Ovary (tissue), 10 donors: Measurements from ENCODE around the gene RAB41. TPM values are rescaled to one million over a fixed set of nuclear protein-coding genes. Genes with fewer than 3 reads are reported as not detected.
"Not testable (repeated sequence)": the region's sequence is repeated elsewhere in the genome, so short reads cannot be mapped to it uniquely, and the experiment has no call there.

Experiments
- DNase-seq, 5 donors: peaks; one replicate each; pipeline ENCODE4 v3.0.0-alpha.2; 2019 to 2020
- H3K27ac ChIP-seq, 2 donors: fragments of 200-600 bp; one replicate each; pipeline versions ENCODE4 v1.5.1 to v1.8.0; 2019 to 2022
- H3K27me3 ChIP-seq: fragments of 200-600 bp; one replicate; pipeline ENCODE4 v1.8.0; 2022
- H3K36me3 ChIP-seq: fragments of 200-600 bp; sonication (generic); one replicate; pipeline ENCODE4 v1.5.1; 2019
- H3K4me1 ChIP-seq: one replicate; pipeline ENCODE4 v1.8.1; 2013; ENCODE audit warnings: mild to moderate bottlenecking, moderate library complexity; ENCODE audit not compliant: insufficient read depth
- H3K4me3 ChIP-seq: fragments of 200-600 bp; sonication (generic); one replicate; pipeline ENCODE4 v1.5.1; 2017
- H3K9me3 ChIP-seq, 2 donors: fragments of 200-600 bp in 1 of 2; sonication (generic) in 1 of 2; one replicate each; pipeline versions ENCODE4 v1.5.1 to v1.8.1; 2013 to 2019; ENCODE audit warnings: mild to moderate bottlenecking in 1 of 2, moderate library complexity in 1 of 2
- CTCF ChIP-seq, 3 donors: fragments of 450-650 bp in 2 of 3; fragments of 200-600 bp in 1 of 3; IDR thresholded peaks; one replicate each; pipeline versions ENCODE4 v1.5.1 to v1.8.0; 2016 to 2022; ENCODE audit warnings: antibody characterized with exemption in 3 of 3, mild to moderate bottlenecking in 1 of 3
- EP300 ChIP-seq: sonication (generic); formaldehyde crosslinking; IDR thresholded peaks from one replicate; pipeline ENCODE4 v1.6.1; 2017; ENCODE audit warnings: antibody characterized with exemption
- POLR2A ChIP-seq: fragments of 450-650 bp; IDR thresholded peaks from one replicate; pipeline ENCODE4 v1.6.1; 2017; ENCODE audit warnings: antibody characterized with exemption, mild to moderate bottlenecking, moderate library complexity
- WGBS, 3 donors: extraction: QIAGEN DNeasy Blood & Tissue Kit in 1 of 3; methylation state at CpG; one replicate each; pipeline versions ENCODE4 v1.1.5 to v1.1.7; 2013 to 2017; 5-methylcytosine and 5-hydroxymethylcytosine counted together
- intact Hi-C, 4 donors: fragments of 100-400 bp; cut with DNase I; formaldehyde crosslinking; loops; one replicate each; pipeline versions ENCODE4 v1.11.0 to v1.15.1; 2022 to 2023
- long read RNA-seq, 3 donors: library from polyadenylated mRNA in 2 of 3; unstranded in 2 of 3; transcript quantifications; one replicate each; pipeline ENCODE4 v2.0.0 and lab custom pipeline, GENCODE V29; 2021 to 2026
- polyA plus RNA-seq, 2 donors: library from polyadenylated mRNA; stranded (reverse); fragments of 200-250 nt in 1 of 2; fragments of 350-450 nt in 1 of 2; fragmentation: Illumina TruSeq in 1 of 2; extraction: RNeasy Lipid Tissue Mini Kit (QIAGEN cat#74804) in 1 of 2; gene quantifications; one replicate each; pipeline ENCODE4 v1.2.3, GENCODE V29; 2013 to 2014
- total RNA-seq, 7 donors: library from RNA; depleted of rRNA in 2 of 7; stranded (reverse); fragments of >200 nt in 2 of 7; fragmentation: NEBNext Ultra II Directional in 3 of 7; extraction: Animal tissue kit (Norgen Biotek cat#: 25700) in 3 of 7; gene quantifications; one replicate each; pipeline versions ENCODE4 v1.1.0 to v1.2.4, GENCODE V29; 2016 to 2023
- donor health status: DM: no; HTN: no; CAD: no; lungs with moderate emphysema.
- donor health status: DM: no; HTN: no; CAD: no.
- donor health status: Bipolar disorder and iron deficiency.
- donor health status: DM: yes; HTN: yes; CAD: no.
- donor health status: DM: no; HTN: no; CAD: no.
- donor health status: DM: yes; HTN: yes; CAD: no.

RAB41 gene
- not detected for total RNA-seq
- not detected for polyA plus RNA-seq
- long read RNA-seq, donor 1, result 0 reads
- long read RNA-seq, donor 2, partial matches to known transcripts, result 0 of 1 reads
- long read RNA-seq, donor 2, other reads (novel, unspliced or antisense), result 0 of 1 reads
- long read RNA-seq, donor 3, result 0 reads

GRCh38 chrX:70281951-70282350 lies at the start of gene RAB41:
Gene RAB41 (plus strand): TSS chrX:70282172. CDS start chrX:70282218, 46 bp downstream.
- intact Hi-C loops, result no loop called here
- no peaks in the 10 kb centered on the region for H3K4me1 ChIP-seq
- no peak within 1 kb of the TSS for H3K27ac ChIP-seq
- H3K27me3 ChIP-seq, result no peaks in the 10 kb centered on the region
- H3K36me3 ChIP-seq, result no peaks in the 10 kb centered on the region
- 89 to 94% (median 91%) methylated on average over 21 of the region's 21 CpGs for WGBS, 3 donors
- DNase-seq, result no peak
- H3K9me3 ChIP-seq, result peaks cover 0 to 3% of the 10 kb centered on the region in 2 donors
- TF ChIP-seq EP300 (no peak), POLR2A (no peak), CTCF (IDR thresholded peaks at IDR 0.05) (no peak)
- no peak within 1 kb of the TSS for H3K4me3 ChIP-seq

GRCh38 chrX:70234355-70234754 lies 47.6 kb upstream of the RAB41 start, which contains the start of gene AWAT1:
Gene AWAT1 (plus strand): TSS chrX:70234655. CDS start chrX:70234696, 41 bp downstream.
- H3K4me3 ChIP-seq, result no peak within 1 kb of the TSS
- H3K9me3 ChIP-seq, result no peaks in the 10 kb centered on the region
- no peaks in the 10 kb centered on the region for H3K36me3 ChIP-seq
- TF ChIP-seq EP300 (no peak), CTCF (IDR thresholded peaks at IDR 0.05) (no peak), POLR2A (no peak)
- H3K27me3 ChIP-seq, result no peaks in the 10 kb centered on the region
- 67 to 77% (median 72%) methylated on average over 3 of the region's 3 CpGs for WGBS, 3 donors
- DNase-seq, result no peak
- intact Hi-C loops, result no loop called here
- no peaks in the 10 kb centered on the region for H3K4me1 ChIP-seq
- no peak within 1 kb of the TSS for H3K27ac ChIP-seq

- TF ChIP-seq CTCF (IDR thresholded peaks at IDR 0.05) (no peak), POLR2A (no peak)
- DNase-seq, result no peak
- intact Hi-C loops, result no loop called here
- Histone ChIP-seq H3K27ac (no peak overlapping the region), H3K36me3 (peaks cover 2% of the 10 kb centered on the region), H3K27me3 (no peaks in the 10 kb centered on the region), H3K4me3 (no peak overlapping the region), H3K4me1 (no peaks in the 10 kb centered on the region), H3K9me3 (no peaks in the 10 kb centered on the region)
- WGBS, 3 donors, result 82 to 100% (median 83%) methylated on average over 1 of the region's 1 CpG
Observed at GRCh38 chrX:70240751-70241150, 41.2 kb upstream of the RAB41 start.

GRCh38 chrX:70241501-70241900 lies 40.5 kb upstream of the RAB41 start:
- WGBS, 3 donors, result 69 to 75% (median 73%) methylated on average over 2 of the region's 2 CpGs
- no peak overlapping the region for H3K4me3 ChIP-seq
- H3K27me3 ChIP-seq, result no peaks in the 10 kb centered on the region
- H3K4me1 ChIP-seq, result no peaks in the 10 kb centered on the region
- no peaks in the 10 kb centered on the region for H3K9me3 ChIP-seq
- intact Hi-C loops, result no loop called here
- no peak for DNase-seq
- TF ChIP-seq EP300, result no peak
- TF ChIP-seq POLR2A, result no peak
- TF ChIP-seq CTCF (IDR thresholded peaks at IDR 0.05), result no peak
- H3K27ac ChIP-seq, result no peak overlapping the region
- H3K36me3 ChIP-seq, result peaks cover 2% of the 10 kb centered on the region

- H3K36me3 ChIP-seq, H3K4me1 ChIP-seq, H3K27me3 ChIP-seq, DNase-seq, H3K9me3 ChIP-seq, H3K4me3 ChIP-seq, intact Hi-C loops, H3K27ac ChIP-seq: not testable (repeated sequence)
- WGBS, 3 donors, result 62 to 75% (median 75%) methylated on average over 5 of the region's 5 CpGs
Observed at GRCh38 chrX:70243601-70244000, 38.4 kb upstream of the RAB41 start.
